ENCODE measurements around the gene MT1B. TPM values are rescaled to one million over a fixed set of nuclear protein-coding genes. Genes with fewer than 3 reads are reported as not detected.

Gene MT1B
- total RNA-seq, 4 donors from 2014 or later: not detected

DNA sequence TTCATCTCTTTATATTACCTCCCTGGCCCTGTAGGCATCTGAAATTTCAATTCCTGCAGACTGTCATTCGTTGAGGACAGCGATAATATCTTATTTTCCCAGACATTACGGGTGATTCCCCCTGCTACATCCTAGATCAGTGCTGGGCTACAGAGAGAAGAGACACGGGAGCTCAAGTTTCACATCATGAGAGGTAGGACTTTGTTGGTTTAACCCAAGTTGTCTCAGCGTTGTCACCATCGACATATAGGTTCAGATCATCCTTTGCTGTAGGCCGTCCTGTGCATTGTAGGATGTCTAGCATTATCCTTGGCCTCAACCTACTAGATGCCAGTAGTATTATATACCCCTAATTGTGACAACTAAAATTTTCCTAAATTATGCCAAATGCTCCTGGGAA lies 49.8 kb downstream of the MT1B start:
- WGBS, 2 donors: 84 to 88% methylated on average over 7 of the region's 7 CpGs
- TF ChIP-seq, protein P1, sequence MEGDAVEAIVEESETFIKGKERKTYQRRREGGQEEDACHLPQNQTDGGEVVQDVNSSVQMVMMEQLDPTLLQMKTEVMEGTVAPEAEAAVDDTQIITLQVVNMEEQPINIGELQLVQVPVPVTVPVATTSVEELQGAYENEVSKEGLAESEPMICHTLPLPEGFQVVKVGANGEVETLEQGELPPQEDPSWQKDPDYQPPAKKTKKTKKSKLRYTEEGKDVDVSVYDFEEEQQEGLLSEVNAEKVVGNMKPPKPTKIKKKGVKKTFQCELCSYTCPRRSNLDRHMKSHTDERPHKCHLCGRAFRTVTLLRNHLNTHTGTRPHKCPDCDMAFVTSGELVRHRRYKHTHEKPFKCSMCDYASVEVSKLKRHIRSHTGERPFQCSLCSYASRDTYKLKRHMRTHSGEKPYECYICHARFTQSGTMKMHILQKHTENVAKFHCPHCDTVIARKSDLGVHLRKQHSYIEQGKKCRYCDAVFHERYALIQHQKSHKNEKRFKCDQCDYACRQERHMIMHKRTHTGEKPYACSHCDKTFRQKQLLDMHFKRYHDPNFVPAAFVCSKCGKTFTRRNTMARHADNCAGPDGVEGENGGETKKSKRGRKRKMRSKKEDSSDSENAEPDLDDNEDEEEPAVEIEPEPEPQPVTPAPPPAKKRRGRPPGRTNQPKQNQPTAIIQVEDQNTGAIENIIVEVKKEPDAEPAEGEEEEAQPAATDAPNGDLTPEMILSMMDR (IDR thresholded peaks at IDR 0.05): no peak
- no peak for TF ChIP-seq EP300 (IDR thresholded peaks at IDR 0.05)
- no peak for TF ChIP-seq POLR2A (IDR thresholded peaks at IDR 0.05)

More for the DNA sequence above, 49.8 kb downstream of the MT1B start:
- Histone ChIP-seq H3K27me3 (no peaks in the 10 kb centered on the region), H3K27ac (peak overlapping the region in 2 of 4 donors; percentile 2 to 22), H3K4me3 (no peak overlapping the region), H3K9me3 (peaks cover 0 to 9% (median 0%) of the 10 kb centered on the region in 4 donors), H3K4me1 (peaks cover 0 to 12% (median 0%) of the 10 kb centered on the region in 4 donors), H3K36me3 (no peaks in the 10 kb centered on the region)
- no peak for DNase-seq (ENCODE audit: low spot score in 2 of 2)

Other genes with a start within 250 kb of the MT1B start
- 100 to 1,000 TPM; 263 to 334 (median 292) TPM for gene AMFR, start 226.3 kb upstream of the MT1B start, total RNA-seq
- 10 to 100 TPM; 41.5 to 57.3 (median 47.2) TPM for gene NUDT21, start 200.6 kb upstream of the MT1B start, total RNA-seq
- 10 to 100 TPM; 28.8 to 39.6 (median 35.6) TPM for gene OGFOD1, start 200.3 kb upstream of the MT1B start, total RNA-seq
- gene BBS2, start 131.9 kb upstream of the MT1B start, total RNA-seq: 100 to 1,000 TPM in 3 of 4 donors, 10 to 100 TPM in 1; 79.8 to 144 (median 120) TPM
- gene MT4, start 86.8 kb upstream of the MT1B start, total RNA-seq: not detected
- gene MT3, start 62.4 kb upstream of the MT1B start, total RNA-seq: 100 to 1,000 TPM in 3 of 4 donors, 10 to 100 TPM in 1; 92.4 to 291 (median 156) TPM
- gene MT2A, start 43.3 kb upstream of the MT1B start, total RNA-seq: 100 to 1,000 TPM; 154 to 612 (median 354) TPM
- 1,000 to 10,000 TPM in 1 of 4 donors, 100 to 1,000 TPM in 3; 229 to 1,068 (median 290) TPM for gene MT1E, start 26.1 kb upstream of the MT1B start, total RNA-seq
- gene MT1M, start 19.2 kb upstream of the MT1B start, total RNA-seq: 100 to 1,000 TPM in 1 of 4 donors, 10 to 100 TPM in 3; 38.5 to 103 (median 53.2) TPM
- 100 to 1,000 TPM in 1 of 4 donors, 10 to 100 TPM in 2, not detected in 1; 18.8 to 365 (median 93.3) TPM for gene MT1A, start 13.2 kb upstream of the MT1B start, total RNA-seq
- 10 to 100 TPM in 2 of 4 donors, 1 to 10 TPM in 2; 3.0 to 34.3 (median 11.3) TPM for gene MT1F, start 6.1 kb downstream of the MT1B start, total RNA-seq
- gene MT1G, start 16.2 kb downstream of the MT1B start, total RNA-seq: 10 to 100 TPM in 3 of 4 donors, not detected in 1; 41.1 to 87.7 (median 49.2) TPM
- gene MT1H, start 17.9 kb downstream of the MT1B start, total RNA-seq: 1 to 10 TPM in 2 of 4 donors, not detected in 2; 2.4 to 5.1 TPM
- 1,000 to 10,000 TPM in 2 of 4 donors, 100 to 1,000 TPM in 2; 457 to 1,918 (median 1,024) TPM for gene MT1X, start 30.6 kb downstream of the MT1B start, total RNA-seq
- 10 to 100 TPM; 27.6 to 65.7 (median 43.8) TPM for gene NUP93, start 78.2 kb downstream of the MT1B start, total RNA-seq
- gene SLC12A3, start 213.3 kb downstream of the MT1B start, total RNA-seq: not detected